ENCODE results near the gene ZNF689. TPM values are rescaled to one million over a fixed set of nuclear protein-coding genes. Genes with fewer than 3 reads are reported as not detected.

The ZNF689 gene
- total and polyA plus RNA-seq, 10 donors: 3.5 to 14.6 (median 9.6) TPM

GRCh38 chr16:30622455-30623032 is 12.4 kb upstream of the ZNF689 start:
- intact Hi-C loops (cut with DNase I; ENCODE audit: low total_unique reads): no loop called here
- WGBS, 5 donors: 65 to 75% (median 66%) methylated on average over 10 of the region's 10 CpGs
- Histone ChIP-seq H3K27ac (no peak overlapping the region), H3K4me1 (peaks cover 0 to 3% (median 0%) of the 10 kb centered on the region in 6 donors), H3K4me3 (no peak overlapping the region), H3K36me3 (no peaks in the 10 kb centered on the region), H3K9me3 (no peaks in the 10 kb centered on the region), H3K27me3 (replicated peaks in 1 of 7) (no peaks in the 10 kb centered on the region)
- no peak for TF ChIP-seq POLR2A (IDR thresholded peaks at IDR 0.05)
- no peak for TF ChIP-seq POLR2AphosphoS5 (IDR thresholded peaks at IDR 0.05)
- no peak for TF ChIP-seq CTCF (IDR thresholded peaks at IDR 0.05 in 8 of 11, conservative IDR thresholded peaks at IDR 0.05 in 3 of 11)
- peak; percentile 17 for DNase-seq

GRCh38 chr16:30621765-30622164 is 11.6 kb upstream of the ZNF689 start:
- no peak for DNase-seq
- H3K36me3 ChIP-seq: no peaks in the 10 kb centered on the region
- intact Hi-C loops (cut with DNase I; ENCODE audit: low total_unique reads): no loop called here
- H3K27ac ChIP-seq: no peak overlapping the region
- no peak overlapping the region for H3K4me3 ChIP-seq
- WGBS, 5 donors: 61 to 85% (median 79%) methylated on average over 5 of the region's 5 CpGs
- H3K27me3 ChIP-seq (replicated peaks in 1 of 7): no peaks in the 10 kb centered on the region
- H3K4me1 ChIP-seq: peaks cover 0 to 3% (median 0%) of the 10 kb centered on the region in 6 donors
- no peak for TF ChIP-seq POLR2AphosphoS5 (IDR thresholded peaks at IDR 0.05)
- no peak for TF ChIP-seq CTCF (IDR thresholded peaks at IDR 0.05 in 8 of 11, conservative IDR thresholded peaks at IDR 0.05 in 3 of 11)
- no peak for TF ChIP-seq POLR2A (IDR thresholded peaks at IDR 0.05)
- no peaks in the 10 kb centered on the region for H3K9me3 ChIP-seq

- no peaks in the 10 kb centered on the region for H3K9me3 ChIP-seq
- intact Hi-C loops (cut with DNase I; ENCODE audit: low total_unique reads): no loop called here
- DNase-seq: peak; percentile 3
- peaks cover 0 to 8% (median 0%) of the 10 kb centered on the region in 6 donors for H3K4me1 ChIP-seq
- no peak overlapping the region for H3K4me3 ChIP-seq
- WGBS, 5 donors: 62 to 79% (median 78%) methylated on average over 3 of the region's 3 CpGs
- no peak overlapping the region for H3K27ac ChIP-seq
- H3K27me3 ChIP-seq (replicated peaks in 1 of 7): no peaks in the 10 kb centered on the region
- H3K36me3 ChIP-seq: no peaks in the 10 kb centered on the region
- no peak for TF ChIP-seq POLR2A (IDR thresholded peaks at IDR 0.05)
- TF ChIP-seq POLR2AphosphoS5 (IDR thresholded peaks at IDR 0.05): no peak
- TF ChIP-seq CTCF (IDR thresholded peaks at IDR 0.05 in 8 of 11, conservative IDR thresholded peaks at IDR 0.05 in 3 of 11): no peak
Observed at GRCh38 chr16:30620169-30620568, 10.0 kb upstream of the ZNF689 start.

- no peaks in the 10 kb centered on the region for H3K9me3 ChIP-seq
- no peaks in the 10 kb centered on the region for H3K27me3 ChIP-seq (replicated peaks in 1 of 7)
- no peak overlapping the region for H3K4me3 ChIP-seq
- TF ChIP-seq POLR2AphosphoS5 (IDR thresholded peaks at IDR 0.05) (no peak), CTCF (IDR thresholded peaks at IDR 0.05 in 8 of 11, conservative IDR thresholded peaks at IDR 0.05 in 3 of 11) (no peak), POLR2A (IDR thresholded peaks at IDR 0.05) (no peak)
- 79 to 94% (median 84%) methylated on average over 5 of the region's 5 CpGs for WGBS, 5 donors
- intact Hi-C loops (cut with DNase I; ENCODE audit: low total_unique reads): no loop called here
- no peak for DNase-seq
- no peaks in the 10 kb centered on the region for H3K36me3 ChIP-seq
- no peak overlapping the region for H3K27ac ChIP-seq
- peaks cover 0 to 9% (median 0%) of the 10 kb centered on the region in 6 donors for H3K4me1 ChIP-seq
Observed at GRCh38 chr16:30619638-30620037, 9.4 kb upstream of the ZNF689 start.

All from spleen (tissue), 11 donors.